GM10266 (cell line): ENCODE data around the gene SORL1.
A peak's percentile ranks its signal among the peaks of the same experiment; 100 is the strongest.

Experiments used
- DNase-seq: peaks from one replicate; pipeline ENCODE4 v3.0.0; 2012; ENCODE audit errors: extremely low spot score
- TF ChIP-seq, protein P1 (sequence below): IDR thresholded peaks from 2 replicates; pipeline ENCODE4 v1.5.1; 2012; ENCODE audit warnings: mild to moderate bottlenecking, low read depth; ENCODE audit not compliant: control insufficient read depth, insufficient read depth; ENCODE audit errors: missing control alignments

SORL1 gene

DNA sequence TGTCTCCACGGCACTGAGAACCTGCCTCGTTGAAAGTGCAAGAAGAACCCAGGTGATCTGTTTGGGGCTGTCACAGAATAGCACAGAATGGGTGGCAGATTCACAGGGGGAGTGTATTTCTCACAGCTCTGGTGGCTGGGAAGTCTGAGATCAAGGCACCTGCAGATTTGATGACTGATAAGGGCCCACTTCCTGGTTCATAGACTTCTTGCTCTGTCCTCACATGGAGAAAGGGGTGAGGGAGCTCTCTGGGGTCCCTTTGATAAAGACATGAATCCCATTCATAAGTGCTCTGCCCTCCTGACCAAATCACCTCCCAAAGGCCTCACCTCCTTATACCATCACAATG, 199.1 kb downstream of the SORL1 start:
- no peak for DNase-seq

DNA sequence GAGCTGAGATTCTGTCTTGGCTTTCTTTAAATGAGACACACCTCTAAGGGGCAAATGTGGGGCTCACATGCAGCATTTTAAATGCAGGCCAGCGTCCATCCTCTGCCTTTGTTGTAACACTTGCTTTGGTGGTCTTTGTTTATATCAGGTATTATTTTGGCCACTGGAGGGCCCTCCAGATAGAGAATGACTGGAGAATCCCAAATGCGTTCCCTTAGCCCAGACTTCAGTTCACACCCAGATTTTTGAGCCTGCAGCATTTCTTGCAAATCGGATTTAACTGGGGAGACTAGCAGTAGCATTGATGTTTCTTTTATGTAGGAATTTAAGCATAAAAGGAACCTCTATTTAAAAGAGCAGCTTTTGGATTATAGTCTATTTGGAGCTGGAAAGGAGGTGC, 200.9 kb downstream of the SORL1 start:
- DNase-seq, result no peak

More for the DNA sequence above, 199.1 kb downstream of the SORL1 start:
- TF ChIP-seq, protein P1, sequence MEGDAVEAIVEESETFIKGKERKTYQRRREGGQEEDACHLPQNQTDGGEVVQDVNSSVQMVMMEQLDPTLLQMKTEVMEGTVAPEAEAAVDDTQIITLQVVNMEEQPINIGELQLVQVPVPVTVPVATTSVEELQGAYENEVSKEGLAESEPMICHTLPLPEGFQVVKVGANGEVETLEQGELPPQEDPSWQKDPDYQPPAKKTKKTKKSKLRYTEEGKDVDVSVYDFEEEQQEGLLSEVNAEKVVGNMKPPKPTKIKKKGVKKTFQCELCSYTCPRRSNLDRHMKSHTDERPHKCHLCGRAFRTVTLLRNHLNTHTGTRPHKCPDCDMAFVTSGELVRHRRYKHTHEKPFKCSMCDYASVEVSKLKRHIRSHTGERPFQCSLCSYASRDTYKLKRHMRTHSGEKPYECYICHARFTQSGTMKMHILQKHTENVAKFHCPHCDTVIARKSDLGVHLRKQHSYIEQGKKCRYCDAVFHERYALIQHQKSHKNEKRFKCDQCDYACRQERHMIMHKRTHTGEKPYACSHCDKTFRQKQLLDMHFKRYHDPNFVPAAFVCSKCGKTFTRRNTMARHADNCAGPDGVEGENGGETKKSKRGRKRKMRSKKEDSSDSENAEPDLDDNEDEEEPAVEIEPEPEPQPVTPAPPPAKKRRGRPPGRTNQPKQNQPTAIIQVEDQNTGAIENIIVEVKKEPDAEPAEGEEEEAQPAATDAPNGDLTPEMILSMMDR, result no peak

DNA sequence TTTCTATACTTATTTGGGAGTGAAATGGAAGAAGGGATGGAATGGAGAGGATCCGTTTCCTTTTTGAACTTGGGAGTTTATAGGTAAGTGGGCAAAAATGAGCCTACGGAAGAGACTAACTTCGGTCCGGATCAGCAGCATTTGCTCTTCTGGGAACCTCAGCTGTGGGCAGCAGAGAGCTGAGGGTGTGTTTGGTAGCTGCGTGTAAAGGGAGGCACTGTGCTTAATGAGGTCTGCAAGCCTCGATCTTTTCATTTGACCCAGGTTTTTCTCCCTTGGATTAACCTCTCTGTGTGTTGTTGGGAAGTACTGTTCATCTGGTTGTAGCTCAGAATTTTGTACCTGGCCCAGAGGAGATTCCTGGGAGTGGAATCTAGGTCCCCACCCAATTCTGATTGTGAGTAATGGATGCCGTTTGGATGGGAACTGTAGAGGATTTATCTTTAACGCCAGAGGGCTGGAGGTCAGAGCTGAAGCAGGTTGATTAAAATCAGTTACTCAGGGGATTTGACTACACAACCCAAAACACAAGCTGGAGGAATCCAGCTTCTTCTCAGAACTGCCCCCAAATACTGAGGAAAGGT, 202.2 kb downstream of the SORL1 start:
- TF ChIP-seq, protein P1, result no peak
- no peak for DNase-seq

More for the DNA sequence above, 200.9 kb downstream of the SORL1 start:
- TF ChIP-seq, protein P1, result peak; percentile 1

DNA sequence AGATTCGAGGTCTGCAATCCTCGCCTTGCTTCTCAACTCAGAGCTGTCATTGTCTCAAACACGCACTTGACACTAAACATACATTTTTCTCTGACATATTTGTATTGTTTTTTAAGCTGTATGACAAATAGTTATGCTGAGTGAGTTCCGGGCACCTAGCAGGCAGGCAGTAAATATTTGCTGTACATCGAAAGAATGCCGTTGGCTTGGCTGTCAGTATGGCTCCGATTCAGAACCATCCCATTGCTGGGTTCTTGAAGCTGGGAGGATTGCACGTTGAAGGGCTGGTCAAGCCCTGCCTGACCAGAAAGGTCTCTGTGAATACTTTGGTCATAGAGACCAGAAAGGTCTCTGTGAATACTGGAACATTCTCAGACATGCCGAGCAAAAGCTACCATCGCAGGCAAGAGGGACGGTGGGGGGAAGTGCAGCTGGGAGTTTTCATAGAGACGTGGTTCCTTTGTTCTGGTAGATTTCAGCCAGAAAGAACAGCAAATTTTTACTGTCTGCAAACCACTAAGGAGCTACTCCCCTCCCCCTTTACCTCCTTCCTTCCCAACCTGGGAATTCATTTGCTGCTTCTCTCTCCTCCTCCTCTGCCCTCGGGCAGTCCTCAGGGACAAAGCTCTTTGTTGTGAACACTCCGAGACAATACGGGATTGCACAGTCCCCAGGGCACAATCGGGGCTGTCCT, 202.9 kb downstream of the SORL1 start:
- TF ChIP-seq, protein P1, result no peak
- DNase-seq, result no peak

DNA sequence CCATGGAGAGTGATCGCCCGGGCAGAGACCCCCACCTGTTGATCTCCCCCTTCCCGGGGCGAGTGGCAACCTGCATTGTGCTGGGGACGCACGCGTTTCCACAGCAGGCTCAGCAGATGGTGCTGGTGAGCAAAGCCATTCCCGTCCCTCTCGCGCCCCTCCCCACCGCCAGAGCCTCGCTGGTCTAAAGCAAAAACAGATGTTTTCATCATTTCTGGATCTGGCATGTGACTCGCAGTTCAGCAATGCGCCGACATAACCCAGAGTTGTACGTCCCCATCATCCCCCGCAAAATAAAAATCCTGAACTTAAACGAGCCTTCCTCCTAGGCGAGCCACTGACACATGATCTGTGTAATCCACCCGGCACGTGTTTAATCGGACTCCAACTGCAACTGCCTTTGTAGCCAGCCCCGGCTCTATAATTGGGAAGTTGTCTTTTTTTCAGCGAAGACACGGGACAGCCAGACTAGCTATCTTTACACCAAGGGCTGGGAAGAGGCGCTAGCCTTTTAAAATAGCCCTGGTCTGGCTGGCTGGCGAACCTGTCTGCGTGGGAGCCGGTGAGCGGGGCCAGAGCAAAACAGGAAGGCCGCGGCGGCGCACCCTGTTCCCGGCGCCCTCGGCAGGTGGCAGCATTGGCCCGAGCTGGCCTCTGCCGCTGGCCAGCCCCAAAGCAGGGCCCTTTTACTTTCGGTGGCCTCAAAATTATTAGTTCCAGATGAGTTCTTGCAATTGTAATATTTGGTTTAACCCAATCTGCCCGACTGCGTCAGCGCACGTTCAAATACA, 203.6 kb downstream of the SORL1 start:
- TF ChIP-seq, protein P1, result peak; percentile 95
- peak; percentile 81 for DNase-seq

DNA sequence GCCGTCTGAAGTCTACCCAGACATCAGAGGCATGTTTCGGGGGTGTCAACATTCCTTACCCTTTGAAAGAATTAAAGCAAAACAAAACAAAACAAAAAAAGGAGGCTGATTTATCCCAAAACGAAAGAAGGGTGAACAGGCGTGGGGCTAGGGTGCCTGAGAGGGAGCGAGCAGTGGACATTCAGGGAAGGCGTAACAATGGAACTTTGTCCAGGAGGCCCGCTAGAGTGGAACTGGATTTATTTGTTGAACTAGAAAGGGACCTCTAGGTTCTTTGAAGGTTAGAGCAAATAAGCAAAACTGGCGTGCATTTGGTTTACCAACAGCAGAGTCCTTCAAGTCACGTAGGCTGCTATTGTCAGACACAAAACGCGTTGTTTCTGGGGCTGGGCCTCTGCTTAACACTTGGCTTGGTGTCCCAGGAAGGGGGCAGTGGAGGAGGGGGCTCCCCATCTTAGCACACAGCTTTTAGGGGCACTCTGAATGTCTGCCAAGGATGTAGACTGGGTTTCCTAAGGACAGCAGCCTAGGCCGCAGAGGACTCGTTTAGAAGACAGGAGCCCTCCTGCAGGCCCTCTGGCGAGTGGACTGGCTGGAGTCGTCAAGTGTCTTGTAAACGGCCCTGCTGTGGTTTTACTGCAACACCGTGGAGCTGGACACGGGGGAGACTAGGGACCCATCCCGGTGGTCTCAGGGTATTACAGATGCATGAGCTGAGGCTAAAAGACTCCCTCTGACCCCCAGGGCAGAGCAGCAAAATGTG, 204.4 kb downstream of the SORL1 start:
- TF ChIP-seq, protein P1, result no peak
- DNase-seq, result no peak
